Lung (tissue), 12 donors: ENCODE data around the gene JSRP1. TPM values are rescaled to one million over a fixed set of nuclear protein-coding genes. Genes with fewer than 3 reads are reported as not detected.

ENCODE experiments used
- ATAC-seq: fragments of 200-7000 bp; cut with Tn5 transposase; one replicate; pipeline ENCODE4 v1.9.1; 2020; ENCODE audit warnings: moderate number of reproducible peaks; ENCODE audit not compliant: insufficient read depth, low FRiP score
- DNase-seq, 3 donors: peaks; one replicate each; pipeline ENCODE4 v3.0.0-alpha.2; 2013 to 2017
- H3K27ac ChIP-seq, 2 donors: one replicate each; pipeline ENCODE4 v1.5.1; 2013; ENCODE audit warnings: mild to moderate bottlenecking in 2 of 2, moderate library complexity in 2 of 2, control low read depth in 1 of 2, inconsistent platforms in 1 of 2, low read depth in 1 of 2, low read length in 1 of 2
- H3K27me3 ChIP-seq, 3 donors: one replicate each; pipeline ENCODE4 v1.5.1; 2013; ENCODE audit warnings: low read length in 2 of 3; ENCODE audit not compliant: control insufficient read depth in 3 of 3, insufficient read depth in 3 of 3
- H3K36me3 ChIP-seq, 4 donors: one replicate each; pipeline ENCODE4 v1.5.1; 2013; ENCODE audit warnings: low read length in 4 of 4, mild to moderate bottlenecking in 1 of 4, moderate library complexity in 1 of 4; ENCODE audit not compliant: control insufficient read depth in 4 of 4, insufficient read depth in 4 of 4
- H3K4me1 ChIP-seq, 5 donors: one replicate each; pipeline ENCODE4 v1.5.1; 2013; ENCODE audit warnings: low read length in 5 of 5, mild to moderate bottlenecking in 2 of 5, moderate library complexity in 1 of 5; ENCODE audit not compliant: control insufficient read depth in 5 of 5, insufficient read depth in 5 of 5
- H3K4me3 ChIP-seq: one replicate; pipeline ENCODE4 v1.5.1; 2013; ENCODE audit warnings: mild to moderate bottlenecking, control low read depth, moderate library complexity
- H3K9ac ChIP-seq, 2 donors: one replicate each; pipeline ENCODE4 v1.5.1; 2013; ENCODE audit warnings: low read length in 2 of 2, control low read depth in 1 of 2; ENCODE audit not compliant: insufficient read depth in 1 of 2
- H3K9me3 ChIP-seq, 4 donors: one replicate each; pipeline ENCODE4 v1.5.1; 2013; ENCODE audit warnings: low read length in 3 of 4, mild to moderate bottlenecking in 1 of 4, moderate library complexity in 1 of 4; ENCODE audit not compliant: control insufficient read depth in 4 of 4, insufficient read depth in 3 of 4
- CTCF ChIP-seq: IDR thresholded peaks from 2 replicates; pipeline ENCODE4 v1.5.1; 2012; ENCODE audit warnings: mild to moderate bottlenecking; ENCODE audit errors: control extremely low read depth, extremely low read depth
- WGBS, 2 donors: extraction: QIAGEN DNeasy Blood & Tissue Kit; methylation state at CpG; one replicate each; pipeline ENCODE4 v1.1.7; 2013; 5-methylcytosine and 5-hydroxymethylcytosine counted together
- polyA plus RNA-seq, 2 donors: library from polyadenylated mRNA; stranded (reverse); fragments of 200-250 nt; gene quantifications; one replicate each; pipeline ENCODE4 v1.2.1, GENCODE V29; 2013
- total RNA-seq, 2 donors: library from RNA; depleted of rRNA in 1 of 2; stranded (reverse); fragments of >200 nt in 1 of 2; gene quantifications; one replicate each; pipeline ENCODE4 v1.2.1, GENCODE V29; 2014 to 2021
- donor health status: control.
- donor health status: control.
- donor health status: Bipolar disorder and iron deficiency.
- donor health status: healthy.
- donor health status: DM: yes; HTN: yes; CAD: no.

JSRP1 gene
- total and polyA plus RNA-seq, 4 donors, result 0.61 to 2.3 (median 0.88) TPM

DNA sequence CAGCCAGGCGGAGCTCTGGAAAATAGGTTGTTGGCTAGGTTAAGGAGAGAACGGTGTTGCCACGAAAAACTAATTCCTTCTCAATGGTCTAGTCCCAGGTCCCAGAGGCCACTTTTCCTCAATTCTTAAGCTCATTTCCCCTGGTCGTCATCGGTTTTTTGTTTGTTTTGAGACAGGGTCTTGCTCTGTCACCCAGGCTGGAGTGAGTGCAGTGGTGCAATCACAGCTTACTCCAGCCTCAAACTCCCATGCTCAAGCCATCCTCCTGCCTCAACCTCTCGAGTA is 18.4 kb downstream of the JSRP1 start:
- no peaks in the 10 kb centered on the region for H3K27me3 ChIP-seq
- H3K9me3 ChIP-seq, result no peaks in the 10 kb centered on the region
- peaks cover 19 to 49% (median 31%) of the 10 kb centered on the region in 5 donors for H3K4me1 ChIP-seq
- no peak for ATAC-seq
- peak overlapping the region in 1 of 2 donors; percentile 99 for H3K27ac ChIP-seq
- no peak for DNase-seq
- peaks cover 0 to 17% (median 4%) of the 10 kb centered on the region in 4 donors for H3K36me3 ChIP-seq
- TF ChIP-seq CTCF, result no peak
- 63 to 71% methylated on average over 6 of the region's 6 CpGs for WGBS, 2 donors
- H3K4me3 ChIP-seq, result peak overlapping the region; percentile 67
- no peak overlapping the region for H3K9ac ChIP-seq

DNA sequence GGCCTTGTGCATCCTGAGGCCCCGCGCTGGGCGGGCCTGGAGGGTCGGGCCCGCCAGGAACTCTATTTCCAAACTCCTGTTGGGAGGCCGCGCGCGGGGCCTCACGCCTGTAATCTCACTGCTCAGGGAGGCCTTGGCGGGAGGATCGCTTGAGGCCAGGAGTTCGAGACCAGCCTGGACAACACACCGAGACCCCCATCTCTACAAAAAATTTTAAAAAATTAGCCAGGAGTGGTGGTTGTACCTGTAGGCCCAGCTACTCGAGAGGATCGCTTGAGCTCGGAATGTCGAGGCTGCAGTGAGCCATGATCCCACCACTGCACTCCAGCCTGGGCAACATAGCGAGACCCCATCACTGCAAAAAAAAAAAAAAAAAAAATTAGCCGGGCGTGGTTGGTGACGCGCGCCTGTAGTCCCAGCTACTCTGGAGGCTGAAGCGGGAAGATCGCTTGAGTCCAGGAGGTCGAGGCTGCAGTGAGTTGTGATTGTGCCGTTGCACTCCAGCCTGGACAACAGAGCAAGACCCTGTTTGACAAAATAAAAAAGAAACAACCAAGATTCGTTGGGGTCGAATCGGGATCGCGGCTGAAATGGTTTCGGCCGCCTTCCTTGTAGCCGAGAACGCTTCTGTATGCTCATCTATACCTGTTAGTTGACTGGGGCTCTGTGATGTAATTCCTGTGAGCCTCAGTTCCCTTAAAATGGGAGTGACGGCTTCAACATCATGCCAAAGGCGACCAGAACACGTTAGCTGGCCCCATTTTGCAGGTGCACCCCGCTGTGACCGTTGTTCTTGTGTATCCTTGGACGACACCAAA is 19.0 kb downstream of the JSRP1 start:
- H3K27ac ChIP-seq, result peak overlapping the region; percentile 96 to 99
- peak overlapping the region; percentile 67 for H3K4me3 ChIP-seq
- no peak for ATAC-seq
- 38 to 46% methylated on average over 38 to 43 of the region's 43 CpGs for WGBS, 2 donors
- peaks cover 0 to 19% (median 2%) of the 10 kb centered on the region in 4 donors for H3K36me3 ChIP-seq
- no peaks in the 10 kb centered on the region for H3K27me3 ChIP-seq
- H3K9me3 ChIP-seq, result no peaks in the 10 kb centered on the region
- TF ChIP-seq CTCF, result no peak
- H3K4me1 ChIP-seq, result peaks cover 19 to 49% (median 27%) of the 10 kb centered on the region in 5 donors
- peak overlapping the region; percentile 44 to 89 for H3K9ac ChIP-seq
- no peak for DNase-seq

- peak; percentile 97 for TF ChIP-seq CTCF
- Histone ChIP-seq H3K9ac (peak within 1 kb of the TSS; percentile 44 to 89), H3K9me3 (no peaks in the 10 kb centered on the region), H3K4me3 (peak within 1 kb of the TSS; percentile 81), H3K27me3 (no peaks in the 10 kb centered on the region), H3K4me1 (peaks cover 19 to 46% (median 22%) of the 10 kb centered on the region in 5 donors), H3K27ac (peak within 1 kb of the TSS; percentile 96 to 99), H3K36me3 (peaks cover 0 to 25% (median 2%) of the 10 kb centered on the region in 4 donors)
- peak; percentile 99 for DNase-seq
- WGBS, 2 donors, result 0 to 1% methylated on average over 60 to 80 of the region's 80 CpGs
- peak; percentile 85 for ATAC-seq
Observed at GRCh38 chr19:2236314-2237050, 19.7 kb downstream of the JSRP1 start, which contains the start of the genes PLEKHJ1 and SF3A2. PLEKHJ1 (minus strand) TSS chr19:2236329; CDS start chr19:2236248, 81 bp downstream. SF3A2 (plus strand) TSS chr19:2236824; CDS start chr19:2243419, 6,595 bp downstream.
